Smooth muscle cell (in vitro differentiated cells): ENCODE data around the gene PRRC2A. TPM values are rescaled to one million over a fixed set of nuclear protein-coding genes. Genes with fewer than 3 reads are reported as not detected.
A peak's percentile ranks its signal among the peaks of the same experiment; 100 is the strongest.

Experiments used
- DNase-seq: peaks from one replicate; lab custom pipeline; 2025; ENCODE audit not compliant: unreplicated experiment; lab: John Stamatoyannopoulos, UW
- H2AFZ ChIP-seq: fragments of 200-600 bp; sonication (generic); 2 replicates; pipeline ENCODE4 v1.6.0; 2016; ENCODE audit warnings: antibody characterized with exemption, low read depth, mild to moderate bottlenecking
- H3F3A ChIP-seq: fragments of 200-600 bp; sonication (generic); 2 replicates; pipeline ENCODE4 v1.6.0; 2017; ENCODE audit warnings: antibody characterized with exemption, low read depth
- H3K27ac ChIP-seq: fragments of 200-600 bp; sonication (generic); 2 replicates; pipeline ENCODE4 v1.5.1; 2016; ENCODE audit warnings: low read depth, mild to moderate bottlenecking
- H3K27me3 ChIP-seq: fragments of 200-600 bp; sonication (generic); 2 replicates; pipeline ENCODE4 v1.6.1; 2016; ENCODE audit warnings: low read depth, mild to moderate bottlenecking
- H3K36me3 ChIP-seq: fragments of 200-600 bp; sonication (generic); 2 replicates; pipeline ENCODE4 v1.5.1; 2016; ENCODE audit warnings: low read depth
- H3K4me1 ChIP-seq: fragments of 200-600 bp; sonication (generic); 2 replicates; pipeline ENCODE4 v1.5.1; 2016; ENCODE audit warnings: low read depth
- H3K4me2 ChIP-seq: fragments of 200-600 bp; sonication (generic); 2 replicates; pipeline ENCODE4 v1.6.0; 2016; ENCODE audit warnings: mild to moderate bottlenecking
- H3K4me3 ChIP-seq: fragments of 200-600 bp; sonication (generic); 2 replicates; pipeline ENCODE4 v1.5.1; 2016; ENCODE audit warnings: mild to moderate bottlenecking
- H3K79me2 ChIP-seq: fragments of 200-600 bp; sonication (generic); 2 replicates; pipeline ENCODE4 v1.6.0; 2016; ENCODE audit warnings: low read depth, mild to moderate bottlenecking
- H3K9ac ChIP-seq: fragments of 200-600 bp; sonication (generic); 2 replicates; pipeline ENCODE4 v1.6.0; 2016; ENCODE audit warnings: low read depth
- H3K9me3 ChIP-seq: fragments of 200-600 bp; sonication (generic); replicated peaks from 2 replicates; pipeline ENCODE4 v1.5.1; 2016; ENCODE audit warnings: low read depth
- H4K20me1 ChIP-seq: fragments of 200-600 bp; sonication (generic); 2 replicates; pipeline ENCODE4 v1.6.0; 2016; ENCODE audit warnings: low read depth
- WGBS: methylation state at CpG from one replicate; pipeline ENCODE4 v1.1.7; 2016; ENCODE audit warnings: low lambda C conversion rate; 5-methylcytosine and 5-hydroxymethylcytosine counted together
- polyA plus RNA-seq: library from polyadenylated mRNA; unstranded; fragments of >200 nt; fragmentation: Nextera tagmentation; extraction: Ambion mirVana; gene quantifications from 2 replicates; pipeline ENCODE4 v1.2.1, GENCODE V29; 2016
- total RNA-seq: library from RNA; depleted of rRNA; stranded (reverse); fragments of >200 nt; gene quantifications from 2 replicates; pipeline ENCODE4 v1.2.3, GENCODE V29; 2014
- TF ChIP-seq, protein P1 (sequence below): fragments of 200-600 bp; sonication (generic); IDR thresholded peaks from 2 replicates; pipeline ENCODE4 v1.5.1; 2017; ENCODE audit warnings: borderline replicate concordance, mild to moderate bottlenecking, antibody characterized with exemption; ENCODE audit not compliant: insufficient read depth, poor library complexity, severe bottlenecking

PRRC2A gene
- total and polyA plus RNA-seq, 2 experiments from 2014 or later = 47.6 to 58.0 TPM

DNA sequence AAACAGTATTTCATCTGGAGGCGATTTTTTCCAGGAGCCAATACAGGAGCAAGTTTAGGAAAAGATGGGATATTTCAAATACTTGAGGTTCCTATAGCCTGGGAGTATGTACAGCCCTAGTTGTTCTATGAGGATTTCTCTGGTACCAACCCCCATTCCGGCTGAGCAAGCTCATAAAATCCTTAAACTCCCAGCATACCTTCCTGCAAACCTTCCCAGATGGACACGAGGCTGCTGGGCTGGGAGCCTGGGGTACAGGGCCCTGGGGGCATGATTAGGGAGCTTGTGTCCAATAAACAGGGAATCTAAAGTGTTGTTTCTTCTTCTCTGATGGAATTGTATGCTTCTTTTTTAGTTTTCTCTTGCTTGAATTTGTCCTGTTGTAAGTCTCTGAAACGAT lies 1.5 kb downstream of the PRRC2A start:
- TF ChIP-seq, protein P1, sequence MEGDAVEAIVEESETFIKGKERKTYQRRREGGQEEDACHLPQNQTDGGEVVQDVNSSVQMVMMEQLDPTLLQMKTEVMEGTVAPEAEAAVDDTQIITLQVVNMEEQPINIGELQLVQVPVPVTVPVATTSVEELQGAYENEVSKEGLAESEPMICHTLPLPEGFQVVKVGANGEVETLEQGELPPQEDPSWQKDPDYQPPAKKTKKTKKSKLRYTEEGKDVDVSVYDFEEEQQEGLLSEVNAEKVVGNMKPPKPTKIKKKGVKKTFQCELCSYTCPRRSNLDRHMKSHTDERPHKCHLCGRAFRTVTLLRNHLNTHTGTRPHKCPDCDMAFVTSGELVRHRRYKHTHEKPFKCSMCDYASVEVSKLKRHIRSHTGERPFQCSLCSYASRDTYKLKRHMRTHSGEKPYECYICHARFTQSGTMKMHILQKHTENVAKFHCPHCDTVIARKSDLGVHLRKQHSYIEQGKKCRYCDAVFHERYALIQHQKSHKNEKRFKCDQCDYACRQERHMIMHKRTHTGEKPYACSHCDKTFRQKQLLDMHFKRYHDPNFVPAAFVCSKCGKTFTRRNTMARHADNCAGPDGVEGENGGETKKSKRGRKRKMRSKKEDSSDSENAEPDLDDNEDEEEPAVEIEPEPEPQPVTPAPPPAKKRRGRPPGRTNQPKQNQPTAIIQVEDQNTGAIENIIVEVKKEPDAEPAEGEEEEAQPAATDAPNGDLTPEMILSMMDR = no peak
- no peak overlapping the region for H2AFZ ChIP-seq
- H3F3A ChIP-seq = peaks cover 11% of the 10 kb centered on the region
- H3K27me3 ChIP-seq = no peaks in the 10 kb centered on the region
- H3K9ac ChIP-seq = peak overlapping the region; percentile 93
- peak overlapping the region; percentile 85 for H3K4me3 ChIP-seq
- peaks cover 13% of the 10 kb centered on the region for H3K4me1 ChIP-seq
- H4K20me1 ChIP-seq = peaks cover 59% of the 10 kb centered on the region
- WGBS = 8% methylated on average over 4 of the region's 4 CpGs
- H3K36me3 ChIP-seq = peaks cover 9% of the 10 kb centered on the region
- peak overlapping the region; percentile 97 for H3K4me2 ChIP-seq
- DNase-seq = no peak
- peaks cover 62% of the 10 kb centered on the region for H3K79me2 ChIP-seq
- no peaks in the 10 kb centered on the region for H3K9me3 ChIP-seq
- peak overlapping the region; percentile 98 for H3K27ac ChIP-seq

DNA sequence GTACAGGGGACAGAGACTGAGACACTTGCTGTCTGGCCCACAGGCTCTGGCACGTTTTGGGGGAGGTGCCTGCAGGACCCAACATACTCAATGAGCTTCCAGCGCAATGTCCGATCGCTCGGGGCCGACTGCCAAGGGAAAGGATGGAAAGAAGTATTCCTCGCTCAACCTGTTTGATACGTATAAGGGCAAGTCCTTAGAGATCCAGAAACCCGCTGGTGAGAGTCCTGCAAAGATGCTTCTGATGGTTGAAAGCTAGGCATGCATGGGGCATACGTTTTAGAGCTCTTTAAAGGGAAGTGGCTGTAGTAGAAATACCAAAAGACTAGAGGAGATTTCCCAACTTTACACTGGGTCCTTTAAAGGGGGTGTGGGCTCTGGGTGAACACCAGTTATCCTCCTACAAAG lies 2.2 kb downstream of the PRRC2A start:
- no peaks in the 10 kb centered on the region for H3K9me3 ChIP-seq
- peaks cover 13% of the 10 kb centered on the region for H3K36me3 ChIP-seq
- DNase-seq = no peak
- no peak overlapping the region for H3K9ac ChIP-seq
- no peaks in the 10 kb centered on the region for H3K27me3 ChIP-seq
- H2AFZ ChIP-seq = no peak overlapping the region
- peaks cover 66% of the 10 kb centered on the region for H4K20me1 ChIP-seq
- peaks cover 66% of the 10 kb centered on the region for H3K79me2 ChIP-seq
- peaks cover 11% of the 10 kb centered on the region for H3F3A ChIP-seq
- peak overlapping the region; percentile 85 for H3K4me3 ChIP-seq
- peak overlapping the region; percentile 97 for H3K4me2 ChIP-seq
- peaks cover 13% of the 10 kb centered on the region for H3K4me1 ChIP-seq
- TF ChIP-seq, protein P1 = no peak
- WGBS = 68% methylated on average over 10 of the region's 10 CpGs
- H3K27ac ChIP-seq = peak overlapping the region; percentile 98

DNA sequence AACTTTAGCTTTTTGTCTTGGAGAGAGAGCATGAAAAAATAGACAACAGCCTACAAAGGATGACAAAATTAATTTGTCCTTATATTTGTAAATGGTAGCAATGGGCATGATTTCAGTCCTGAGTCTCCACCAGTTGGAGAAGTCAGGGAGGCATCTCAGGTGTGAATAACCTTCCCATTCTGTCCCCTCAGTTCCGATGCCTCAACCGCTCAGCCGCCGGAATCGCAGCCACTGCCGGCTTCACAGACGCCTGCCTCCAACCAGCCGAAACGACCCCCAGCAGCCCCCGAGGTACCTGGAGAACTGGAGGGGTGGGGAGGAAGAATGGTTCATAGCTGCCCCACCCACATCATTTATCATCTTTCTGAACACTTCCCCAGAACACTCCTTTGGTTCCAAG lies 3.6 kb downstream of the PRRC2A start:
- no peak overlapping the region for H3K4me2 ChIP-seq
- over 99% methylated on average over 10 of the region's 10 CpGs for WGBS
- no peak for DNase-seq
- H3K4me1 ChIP-seq = peaks cover 13% of the 10 kb centered on the region
- TF ChIP-seq, protein P1 = no peak
- H3F3A ChIP-seq = peaks cover 20% of the 10 kb centered on the region
- peaks cover 79% of the 10 kb centered on the region for H4K20me1 ChIP-seq
- H3K27ac ChIP-seq = no peak overlapping the region
- H3K4me3 ChIP-seq = no peak overlapping the region
- no peak overlapping the region for H2AFZ ChIP-seq
- peaks cover 71% of the 10 kb centered on the region for H3K79me2 ChIP-seq
- H3K9ac ChIP-seq = no peak overlapping the region
- H3K36me3 ChIP-seq = peaks cover 23% of the 10 kb centered on the region
- H3K27me3 ChIP-seq = no peaks in the 10 kb centered on the region
- no peaks in the 10 kb centered on the region for H3K9me3 ChIP-seq

DNA sequence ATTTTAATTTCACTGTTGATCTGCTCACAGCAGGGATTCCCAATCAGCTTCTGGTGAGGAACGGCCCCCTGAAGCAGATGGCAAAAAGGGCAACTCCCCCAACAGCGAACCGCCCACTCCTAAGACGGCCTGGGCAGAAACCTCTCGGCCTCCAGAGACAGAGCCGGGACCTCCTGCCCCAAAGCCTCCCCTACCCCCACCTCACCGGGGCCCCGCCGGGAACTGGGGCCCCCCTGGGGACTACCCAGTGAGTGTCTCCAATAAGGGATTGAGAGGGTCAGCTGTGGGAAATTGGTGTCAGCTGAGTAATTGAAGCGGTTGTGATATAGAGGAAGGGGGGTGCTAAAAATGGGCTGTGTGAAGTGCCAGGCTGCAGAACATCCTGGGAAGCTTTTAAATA lies 6.4 kb downstream of the PRRC2A start:
- no peaks in the 10 kb centered on the region for H3K27me3 ChIP-seq
- H3K4me1 ChIP-seq = peaks cover 9% of the 10 kb centered on the region
- no peak overlapping the region for H3K4me3 ChIP-seq
- no peaks in the 10 kb centered on the region for H3K9me3 ChIP-seq
- no peak overlapping the region for H3K27ac ChIP-seq
- peaks cover 30% of the 10 kb centered on the region for H3F3A ChIP-seq
- TF ChIP-seq, protein P1 = no peak
- no peak for DNase-seq
- H3K4me2 ChIP-seq = no peak overlapping the region
- peaks cover 64% of the 10 kb centered on the region for H3K79me2 ChIP-seq
- no peak overlapping the region for H3K9ac ChIP-seq
- peaks cover 90% of the 10 kb centered on the region for H4K20me1 ChIP-seq
- WGBS = 94% methylated on average over 10 of the region's 10 CpGs
- peaks cover 24% of the 10 kb centered on the region for H3K36me3 ChIP-seq
- no peak overlapping the region for H2AFZ ChIP-seq
